Dedifferentiated amniotic fluid mesenchymal stem cell (primary cell): ENCODE data around the gene SPRED2.

Experiments used
- DNase-seq: peaks from one replicate; pipeline ENCODE4 v3.0.0-alpha.2; 2016; ENCODE audit errors: extremely low spot score

Gene SPRED2

DNA sequence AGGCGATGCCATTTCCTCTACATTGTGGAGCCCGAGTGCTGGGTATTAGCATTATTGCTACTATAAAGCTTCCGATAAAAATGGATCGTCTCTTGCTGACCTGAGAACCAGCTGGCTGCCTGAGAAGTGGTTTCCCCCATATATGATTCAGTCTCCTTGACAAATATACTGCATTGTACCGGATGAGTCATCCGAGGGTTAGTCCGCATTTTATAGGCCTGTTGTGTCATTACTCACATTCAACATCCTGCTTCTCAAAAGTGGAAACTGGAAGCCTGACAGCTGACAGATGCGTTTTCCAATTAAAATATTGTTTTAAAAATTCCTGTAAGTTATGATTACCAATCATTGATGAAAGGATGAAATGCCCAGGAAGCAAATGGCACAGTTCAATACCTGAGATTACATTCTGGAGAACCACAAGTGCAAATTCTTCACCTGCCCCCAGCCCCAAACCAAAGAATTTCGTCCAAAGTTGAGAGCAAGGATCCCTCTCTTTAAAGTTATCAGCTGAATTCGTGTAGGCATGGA is 65.7 kb downstream of the SPRED2 start:
- DNase-seq = peak; percentile 90

DNA sequence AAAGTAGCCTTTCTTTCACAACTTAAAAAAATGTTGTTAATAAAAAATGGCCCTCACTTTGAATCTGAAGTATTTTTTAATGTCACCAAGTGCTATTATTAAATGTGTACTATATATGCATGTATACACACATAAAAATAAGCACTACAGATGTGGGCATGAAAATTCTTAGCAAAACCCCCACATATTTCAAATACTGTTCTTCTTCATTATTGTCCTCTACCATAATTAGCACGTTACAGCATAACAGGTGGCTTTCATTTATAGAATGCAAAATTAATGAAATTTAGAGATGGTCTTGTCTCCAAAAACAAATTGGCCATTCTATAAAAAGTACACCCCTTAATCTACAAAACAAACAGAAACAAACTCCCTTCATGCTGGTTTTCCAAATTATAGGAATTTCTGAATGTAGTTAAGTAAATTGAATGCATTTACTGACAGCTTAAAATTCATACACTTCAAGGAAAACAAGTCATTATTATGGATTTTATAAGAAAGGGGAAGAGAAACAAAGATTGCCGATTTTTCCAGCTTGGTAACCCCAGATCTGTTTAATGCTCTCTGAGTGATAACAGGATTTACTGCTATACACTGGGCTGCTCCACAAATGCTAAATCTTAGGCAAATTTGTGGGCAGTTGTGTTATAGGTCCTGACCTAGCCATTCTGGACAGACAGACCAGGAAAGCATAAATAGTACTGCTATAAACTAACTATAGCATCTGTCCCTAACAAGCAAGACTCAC is 67.2 kb downstream of the SPRED2 start:
- no peak for DNase-seq

DNA sequence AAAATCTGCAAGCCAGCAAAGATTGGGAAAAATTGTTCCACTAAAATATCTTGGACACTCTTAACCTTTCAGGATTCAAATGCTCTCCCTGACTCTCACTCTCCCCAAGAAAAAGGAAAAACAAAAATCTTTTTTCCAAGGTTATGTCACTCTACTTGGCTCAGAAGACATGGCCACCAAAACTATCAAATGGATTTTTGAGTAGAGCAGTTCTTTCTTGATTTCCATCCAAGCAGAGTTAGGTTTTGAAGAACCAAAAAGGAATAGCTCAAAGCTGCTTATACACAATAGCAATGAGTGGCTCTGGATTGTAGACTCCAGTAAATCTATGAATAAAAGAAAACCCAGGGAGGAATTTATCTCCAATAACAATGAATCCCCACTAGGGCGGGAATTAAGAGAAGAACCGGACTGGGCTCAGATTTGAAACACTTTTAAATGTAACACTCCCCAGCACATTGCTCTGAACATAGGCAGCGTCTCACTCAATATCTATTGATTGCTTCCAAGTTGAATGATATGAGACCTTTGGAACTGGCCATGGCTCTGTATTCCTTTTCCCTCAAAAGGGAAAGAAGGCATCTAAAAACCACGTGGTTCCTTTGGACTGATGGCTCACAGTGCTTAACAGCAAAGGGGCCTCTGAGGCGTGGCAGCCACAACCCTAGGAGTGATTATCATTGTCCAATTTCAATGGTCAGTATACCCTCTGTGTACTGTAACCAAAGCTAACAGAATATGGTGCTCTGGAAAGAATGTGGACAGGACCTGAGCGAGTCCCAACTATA is 68.3 kb downstream of the SPRED2 start:
- no peak for DNase-seq

DNA sequence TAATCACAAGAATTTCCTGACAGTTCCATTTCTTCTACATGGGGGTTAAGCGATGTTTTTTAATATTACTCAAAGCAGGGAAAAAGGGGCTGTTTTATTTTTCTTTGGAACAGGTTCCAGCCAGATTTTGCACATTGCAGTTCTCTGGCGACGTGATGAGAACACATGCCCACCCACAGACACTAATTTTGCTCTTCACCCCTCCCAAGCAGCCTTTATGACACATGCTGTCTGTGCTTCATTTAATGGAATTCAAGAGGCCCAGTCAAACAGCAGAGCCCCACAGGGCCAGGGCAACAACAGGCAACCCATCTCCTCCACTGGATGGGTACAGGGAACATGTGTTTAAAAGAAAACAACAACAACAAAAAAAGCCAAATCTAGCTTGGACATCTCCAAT is 70.8 kb downstream of the SPRED2 start:
- DNase-seq = no peak

DNA sequence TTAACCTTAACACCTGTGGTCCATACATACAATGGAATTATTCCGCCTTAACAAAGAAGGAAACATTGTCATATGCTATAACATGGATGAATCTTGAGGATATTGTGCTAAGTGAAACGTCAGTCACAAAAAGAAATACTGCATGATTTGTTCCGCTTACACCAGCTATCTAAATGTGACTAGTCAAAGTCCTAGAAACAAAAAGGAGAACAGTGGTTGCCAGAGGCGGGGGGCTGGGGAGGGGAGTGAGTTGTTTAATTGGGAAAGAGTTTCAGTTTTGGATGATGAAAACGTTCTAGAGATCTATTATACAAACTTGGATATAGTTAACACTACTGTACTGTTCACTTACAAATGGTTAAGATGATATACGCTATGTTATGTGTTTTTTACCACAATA is 72.0 kb downstream of the SPRED2 start:
- no peak for DNase-seq

DNA sequence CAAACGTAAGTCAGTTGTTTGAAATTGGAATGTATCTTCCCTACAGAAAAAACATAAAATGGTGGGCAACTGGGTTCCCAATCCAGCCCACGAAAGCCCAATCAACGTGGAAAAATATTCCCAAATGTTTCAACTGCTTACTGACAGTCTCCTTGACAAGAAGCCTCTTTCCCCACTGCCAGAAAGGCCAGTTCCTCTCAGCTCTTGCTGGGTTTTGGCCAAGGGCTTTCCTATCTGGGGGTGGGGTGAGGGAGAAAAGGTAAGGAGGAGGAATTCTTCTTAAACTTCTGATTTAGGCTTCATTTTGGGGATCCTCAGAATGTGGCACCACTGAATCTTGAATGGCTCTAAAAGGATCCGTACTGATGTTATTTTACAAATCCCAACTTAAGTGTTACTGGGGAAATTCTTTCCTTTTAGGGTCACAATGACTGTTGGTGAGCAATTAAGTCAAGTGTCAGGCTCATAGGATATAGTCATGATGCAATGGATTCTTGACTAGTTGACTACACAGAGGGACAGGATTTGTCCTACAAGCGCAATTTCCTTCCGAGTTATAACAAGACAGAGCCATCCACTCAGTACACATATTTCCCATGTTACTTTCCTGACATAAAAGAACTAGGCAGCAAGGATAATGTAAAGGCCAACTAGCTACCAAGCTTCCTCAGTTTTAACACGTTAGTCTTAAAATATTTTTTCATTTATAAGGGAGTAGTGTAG is 73.6 kb downstream of the SPRED2 start:
- DNase-seq = peak; percentile 16

DNA sequence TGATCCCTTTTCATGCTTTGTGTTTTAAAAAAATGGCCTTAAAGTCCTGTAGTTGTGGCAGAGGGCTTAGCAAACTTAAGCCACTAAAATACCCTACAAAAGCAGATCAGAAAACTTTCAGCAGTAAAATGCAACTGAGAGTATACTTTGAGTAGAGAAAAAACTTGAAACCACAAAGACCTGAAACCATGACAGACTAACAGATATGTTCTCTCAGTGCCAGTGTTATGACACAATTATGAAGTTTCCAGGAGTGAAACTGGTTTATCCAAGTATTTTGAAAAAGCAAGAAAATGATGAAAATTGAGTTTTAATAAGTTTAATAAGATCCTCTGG is 74.5 kb downstream of the SPRED2 start:
- no peak for DNase-seq

DNA sequence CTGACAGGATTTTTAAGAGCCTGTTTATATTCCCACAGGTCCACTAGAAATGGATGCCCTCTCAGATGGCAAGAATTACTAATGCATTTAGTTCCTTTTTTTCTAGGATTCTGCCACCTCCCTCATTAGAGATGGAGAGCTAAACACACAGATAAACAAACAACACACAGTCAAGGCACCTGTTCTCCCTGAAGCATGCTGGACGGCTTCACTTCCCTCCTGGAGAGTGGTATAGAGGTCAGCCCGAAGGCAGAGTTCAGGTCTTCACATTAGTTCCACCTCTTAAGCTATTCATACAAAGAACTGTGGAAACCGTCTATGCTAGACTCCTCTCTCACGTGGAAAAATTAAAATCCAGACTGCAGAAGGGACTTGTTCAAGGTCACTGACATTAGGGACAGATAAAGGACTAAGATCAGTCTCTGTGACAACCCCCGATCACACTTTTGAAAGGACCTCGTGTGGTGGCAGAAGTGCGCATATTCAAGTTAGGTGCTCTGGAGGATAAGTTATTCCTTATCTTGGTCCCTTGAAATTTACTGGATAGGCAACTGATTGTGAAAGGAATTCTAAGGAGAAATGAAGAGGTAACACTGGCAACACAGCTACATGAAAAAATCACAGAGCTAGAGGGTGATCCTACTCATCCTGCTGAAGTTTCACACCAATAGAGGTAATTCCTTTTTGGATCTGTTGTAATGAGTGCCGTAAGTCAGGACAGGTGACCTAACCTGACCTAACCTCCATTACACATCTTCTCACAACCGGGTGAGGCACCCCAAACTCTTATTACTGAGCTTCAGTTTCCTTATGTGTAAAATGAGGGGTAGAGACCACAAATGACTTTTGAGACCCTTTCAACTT is 75.1 kb downstream of the SPRED2 start:
- no peak for DNase-seq

DNA sequence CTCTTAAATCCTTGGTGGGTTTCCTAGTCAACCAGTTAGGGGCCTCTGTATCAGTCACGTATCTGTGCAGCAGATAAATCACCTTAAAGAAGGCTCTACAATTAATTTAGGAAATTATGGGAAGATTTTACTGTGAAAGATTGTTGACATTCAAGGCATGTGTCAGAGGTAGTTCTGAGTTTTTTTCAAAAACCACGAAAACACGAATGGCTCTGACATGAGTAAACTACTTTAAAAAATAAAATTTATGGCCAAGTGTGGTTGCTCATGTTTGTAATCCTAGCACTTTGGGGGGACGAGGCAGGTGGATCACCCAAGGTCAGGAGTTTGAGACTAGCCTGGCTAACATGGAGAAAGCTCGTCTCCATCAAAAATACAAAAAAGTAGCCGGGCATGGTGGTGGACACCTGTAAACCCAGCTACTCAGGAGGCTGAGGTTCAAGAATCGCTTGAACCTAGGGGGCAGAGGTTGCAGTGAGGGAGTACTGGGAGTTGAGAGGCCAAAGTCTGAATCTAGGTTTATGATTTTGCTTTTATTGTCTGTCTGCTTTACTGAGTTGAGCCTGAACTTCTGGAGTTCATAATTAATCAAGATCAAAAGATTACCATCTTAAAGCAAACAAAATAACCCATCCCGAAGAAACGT is 77.1 kb downstream of the SPRED2 start:
- peak; percentile 23 for DNase-seq

DNA sequence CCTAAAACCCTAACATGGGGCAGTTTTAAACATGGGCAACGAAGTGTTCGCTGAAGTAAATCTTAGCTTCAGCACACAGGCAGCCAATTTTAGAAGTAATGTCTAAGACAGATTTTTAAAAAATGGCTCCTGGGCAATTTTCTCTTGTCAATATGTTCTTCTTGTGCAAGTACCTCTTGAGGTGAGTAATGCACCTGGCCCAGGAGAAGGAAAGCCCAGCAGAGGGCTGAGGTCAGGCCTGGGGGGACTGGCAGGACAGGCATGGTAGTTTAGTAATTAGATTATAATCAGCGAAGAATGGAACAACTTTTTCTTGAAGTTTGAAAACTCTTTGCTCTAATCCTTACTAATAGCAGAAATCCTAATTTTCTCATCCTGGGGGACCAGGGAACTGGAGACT is 77.6 kb downstream of the SPRED2 start:
- DNase-seq = no peak

DNA sequence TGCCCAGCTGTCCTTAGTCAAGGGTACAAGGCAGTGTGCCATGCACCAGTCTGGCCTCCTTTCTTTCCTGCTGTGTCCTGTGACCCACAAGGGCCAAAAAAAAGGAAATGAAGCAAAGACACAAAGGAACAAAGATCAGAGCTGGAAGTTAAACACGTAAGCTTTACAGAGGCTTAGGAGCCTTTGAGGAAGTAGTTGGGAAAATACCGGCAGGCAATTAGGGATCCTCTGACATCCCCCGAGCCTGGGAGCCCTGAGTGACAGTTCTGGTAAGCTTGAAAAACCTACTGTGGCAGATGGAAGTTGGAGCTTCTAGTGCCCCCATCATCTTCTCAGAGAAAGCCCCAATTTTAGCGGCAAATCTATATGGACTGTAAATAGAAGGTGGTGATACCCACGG is 78.5 kb downstream of the SPRED2 start:
- no peak for DNase-seq

DNA sequence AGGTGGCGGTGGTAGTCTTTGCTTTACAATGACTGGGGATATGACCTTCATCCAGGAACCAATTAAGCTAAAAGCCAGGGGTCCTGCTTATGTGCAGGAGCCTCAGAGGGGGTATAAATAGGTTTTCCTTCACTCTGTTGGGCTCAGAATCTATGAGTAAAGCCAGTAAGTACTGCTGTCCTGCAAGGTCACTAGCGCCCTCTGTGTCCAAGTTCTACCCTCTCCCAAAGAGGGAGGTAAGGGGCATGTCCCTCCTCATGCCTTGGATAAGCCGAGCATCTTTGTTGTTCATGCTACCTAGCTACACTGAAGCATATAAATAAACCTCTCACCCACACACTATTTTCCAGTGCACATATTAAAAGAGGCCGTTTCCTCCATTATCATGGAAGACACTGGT is 79.4 kb downstream of the SPRED2 start:
- DNase-seq = no peak

DNA sequence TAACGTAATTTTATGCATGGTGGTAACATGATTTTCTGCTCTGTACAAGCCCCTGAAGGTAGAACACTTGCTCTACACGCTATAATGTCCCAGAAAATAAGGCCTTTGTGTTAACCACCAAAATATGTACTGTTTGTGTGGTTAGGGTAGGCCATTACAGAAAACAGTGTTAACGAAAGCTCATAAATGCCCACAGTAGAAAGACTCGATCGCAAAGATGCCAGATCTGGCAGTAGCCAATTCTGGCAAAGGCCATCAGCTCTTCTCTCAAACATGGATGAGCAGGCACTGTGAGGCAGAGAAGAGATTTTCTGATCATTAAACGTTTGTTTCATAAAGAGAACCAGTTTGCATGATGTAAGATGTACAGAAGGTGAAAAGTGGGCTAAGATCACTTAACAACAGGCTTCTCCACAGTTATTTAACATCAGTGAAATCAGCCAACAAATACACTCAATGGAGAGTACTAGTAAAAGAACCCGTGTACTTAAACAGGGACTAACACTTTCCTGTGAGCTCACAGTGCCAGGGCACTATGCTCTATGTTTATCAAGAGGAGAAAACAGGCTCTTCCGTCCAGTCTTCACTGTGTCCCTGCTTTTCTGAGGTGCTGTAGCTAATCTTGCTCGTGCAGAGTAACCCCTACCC is 80.3 kb downstream of the SPRED2 start:
- no peak for DNase-seq

DNA sequence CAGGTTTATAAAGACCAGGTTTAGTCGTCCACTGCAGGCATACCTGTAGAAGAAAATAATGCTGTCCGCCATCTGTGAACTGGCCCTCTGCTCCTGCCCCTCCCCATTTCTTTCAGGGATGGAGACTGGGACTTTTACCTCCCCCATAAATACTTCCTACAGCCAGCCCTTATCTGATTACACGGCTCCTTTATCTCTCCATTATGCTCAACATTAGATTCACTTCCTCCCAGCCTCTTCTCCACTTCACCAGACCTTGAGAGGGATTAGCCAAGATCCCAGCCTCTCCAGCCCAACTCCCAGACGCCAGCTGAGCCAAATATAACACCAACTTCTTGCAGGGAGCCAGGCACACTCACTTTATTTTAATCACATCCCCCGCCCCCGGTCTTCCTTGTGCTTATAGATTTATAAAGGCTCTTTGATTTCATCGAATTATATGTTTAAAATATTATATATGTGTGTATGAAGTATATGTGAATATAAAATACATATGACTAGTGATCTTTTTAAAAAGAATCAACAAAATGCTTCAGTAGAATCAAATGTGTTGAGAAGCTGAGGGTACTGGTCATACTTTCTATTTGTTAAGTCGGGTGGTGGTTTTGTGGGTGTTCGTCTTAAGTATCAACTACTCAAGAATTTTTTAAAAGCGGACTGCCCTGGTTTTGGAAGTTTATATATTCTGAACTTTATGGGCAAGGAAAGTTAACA is 81.0 kb downstream of the SPRED2 start:
- no peak for DNase-seq

DNA sequence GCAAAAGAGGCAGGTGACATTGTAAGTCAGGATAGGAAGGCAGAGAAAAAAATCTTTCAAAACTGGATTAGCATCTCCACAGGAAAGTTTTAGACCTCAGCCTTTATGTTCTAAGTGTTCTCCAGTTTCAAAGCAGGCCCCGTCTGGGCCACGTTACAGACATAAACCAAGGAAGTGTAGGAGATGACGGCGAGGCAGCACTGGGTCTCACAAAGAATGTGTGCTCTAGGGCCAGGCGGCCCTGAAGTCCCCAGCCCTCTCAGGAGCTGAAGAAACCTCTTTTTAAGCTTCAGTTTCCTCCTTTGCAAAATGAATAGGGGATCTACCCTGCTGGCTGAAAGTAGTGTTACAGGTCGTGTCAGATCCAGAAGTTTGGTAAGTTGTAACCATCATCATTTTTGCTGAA is 81.7 kb downstream of the SPRED2 start:
- no peak for DNase-seq

DNA sequence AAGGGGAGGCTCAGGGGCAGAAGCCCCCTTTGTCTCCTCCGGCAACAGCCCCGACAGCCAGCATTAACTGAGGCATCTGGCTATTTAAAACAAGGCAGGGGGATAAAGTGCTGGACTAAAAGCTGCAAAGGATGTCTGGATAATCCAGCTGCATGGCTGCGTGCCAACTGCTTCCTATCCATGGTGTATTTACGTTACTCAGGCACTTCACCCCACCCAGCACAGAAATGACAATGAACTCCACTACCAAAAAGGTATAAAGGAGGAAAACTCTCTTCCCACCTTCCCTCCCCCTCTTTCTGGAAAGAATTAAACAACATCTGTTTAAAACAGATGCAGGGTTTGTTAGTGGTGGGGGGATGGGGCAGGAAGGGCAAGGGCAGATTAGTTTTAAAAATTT is 82.5 kb downstream of the SPRED2 start:
- peak; percentile 39 for DNase-seq

DNA sequence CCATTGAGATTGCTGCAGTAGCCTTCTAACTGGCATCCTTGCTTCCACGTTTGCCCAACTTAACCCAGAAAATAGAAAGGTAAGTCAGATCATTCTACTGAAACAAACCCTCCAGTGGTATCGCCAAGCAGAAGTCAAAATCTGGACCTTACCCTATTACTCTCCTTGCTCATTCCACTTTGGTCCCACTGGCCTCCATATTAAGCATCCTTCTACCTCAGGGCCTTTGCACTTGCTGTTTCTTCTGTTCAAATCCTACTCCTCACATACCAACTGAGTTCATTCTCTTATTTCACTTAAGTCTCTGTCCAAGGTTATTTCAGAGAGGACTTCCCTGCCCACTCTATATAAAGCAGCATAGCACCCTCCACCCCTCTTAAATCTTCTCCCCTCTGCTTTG is 84.5 kb downstream of the SPRED2 start:
- no peak for DNase-seq

DNA sequence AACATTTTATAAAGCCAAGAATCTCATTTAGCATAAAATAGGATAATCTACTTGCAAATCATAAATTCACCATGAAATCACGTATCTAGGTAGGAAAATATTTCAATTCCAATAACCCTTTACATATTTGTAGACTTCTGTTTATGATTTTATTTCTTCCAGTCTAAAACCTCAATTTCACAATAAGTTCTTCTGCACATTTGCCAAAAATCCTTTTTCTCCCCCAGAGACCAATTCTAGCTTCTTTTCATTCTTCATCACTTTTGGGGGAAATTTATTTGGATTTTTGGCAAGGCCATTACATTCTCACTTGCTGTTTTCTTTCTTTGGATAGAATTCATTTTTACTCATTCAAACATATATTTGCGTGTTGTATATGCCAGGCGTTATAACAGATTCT is 86.8 kb downstream of the SPRED2 start:
- DNase-seq = no peak

DNA sequence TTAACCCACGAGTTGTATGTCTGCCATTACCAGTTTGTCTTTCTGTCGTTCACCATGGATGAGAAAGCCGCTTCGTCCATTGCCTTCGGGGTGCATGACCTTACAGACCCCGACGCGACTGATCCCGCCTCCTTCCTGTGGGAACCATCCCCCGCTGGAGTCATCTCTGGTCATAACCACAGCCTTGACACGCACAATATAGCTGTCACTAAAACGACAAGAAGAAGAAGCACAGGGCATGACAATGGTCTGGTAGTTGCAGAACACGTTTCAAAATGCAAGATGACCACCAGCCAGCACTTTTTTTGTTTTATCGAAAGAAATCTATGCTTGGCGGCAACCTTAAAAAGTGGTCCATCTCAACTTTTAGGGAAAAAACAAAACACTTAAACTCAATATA is 87.7 kb downstream of the SPRED2 start:
- no peak for DNase-seq

DNA sequence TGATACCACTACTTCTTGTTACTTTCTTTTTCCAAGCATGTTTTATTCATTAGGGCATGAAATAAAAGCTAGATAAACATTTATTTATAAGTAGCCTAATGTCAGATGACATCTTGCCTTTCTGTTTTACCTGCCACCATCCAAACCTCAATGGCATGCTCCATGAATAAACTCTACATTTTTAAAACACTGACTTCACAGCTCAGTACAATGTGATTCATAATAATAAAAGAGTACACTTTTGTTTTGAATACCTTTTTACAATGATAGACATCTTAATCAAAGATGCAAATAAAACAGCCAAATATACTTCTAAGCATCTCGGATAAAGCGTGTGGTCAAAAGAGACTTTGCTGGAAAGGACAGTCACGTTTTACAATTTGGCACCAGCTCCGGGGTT is 88.2 kb downstream of the SPRED2 start:
- DNase-seq = no peak
